ENCODE results near the gene KLF6. TPM values are rescaled to one million over a fixed set of nuclear protein-coding genes. Genes with fewer than 3 reads are reported as not detected.

Gene KLF6
- polyA plus RNA-seq, 1 donor from 2014 or later, result 10.4 TPM

DNA sequence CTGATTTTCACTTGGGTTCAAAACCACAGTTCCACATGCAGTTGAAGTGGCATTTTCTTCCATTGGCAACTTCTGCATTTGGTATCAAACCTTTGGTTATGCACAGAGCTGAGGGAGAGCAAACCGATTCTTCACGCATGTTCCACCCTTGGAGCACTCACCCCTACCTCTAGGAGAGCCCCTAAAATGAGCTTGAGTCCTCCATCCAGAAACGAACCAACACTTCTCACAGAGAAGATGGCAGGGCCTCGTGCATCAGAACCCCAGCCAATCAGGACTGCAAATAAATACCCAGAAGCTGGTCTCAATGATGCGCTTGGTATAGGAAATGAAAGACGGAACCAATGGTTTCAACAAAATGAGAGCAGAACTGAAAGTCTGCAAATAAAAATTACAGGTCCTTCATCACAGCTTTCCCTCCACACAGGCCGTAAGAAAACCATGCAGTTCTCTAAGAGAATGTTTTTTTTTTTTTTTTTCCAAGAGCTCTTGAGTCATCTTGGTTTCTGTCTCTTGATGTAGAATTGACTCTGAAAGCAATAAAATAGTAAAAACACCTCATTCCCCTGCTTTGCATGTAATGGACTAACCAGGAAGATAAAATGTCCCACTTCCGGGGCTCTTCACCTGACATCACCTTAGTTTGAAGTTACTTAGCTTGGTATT lies 23.9 kb downstream of the KLF6 start:
- H4K20me1 ChIP-seq (ENCODE audit: insufficient read depth), result no peaks in the 10 kb centered on the region
- H3K9me3 ChIP-seq (ENCODE audit: low read length), result no peaks in the 10 kb centered on the region
- H3K27me3 ChIP-seq (ENCODE audit: insufficient read depth, low read depth, low read length), result no peaks in the 10 kb centered on the region
- H3F3A ChIP-seq (ENCODE audit: insufficient read depth, low read length, poor library complexity, severe bottlenecking), result no peaks in the 10 kb centered on the region
- H3K36me3 ChIP-seq (ENCODE audit: insufficient read depth, low read length), result no peaks in the 10 kb centered on the region
- no peak overlapping the region for H3K4me2 ChIP-seq (ENCODE audit: low read length)
- H3K79me2 ChIP-seq (replicated peaks; ENCODE audit: insufficient read depth, low read length), result no peaks in the 10 kb centered on the region
- no peak overlapping the region for H3K27ac ChIP-seq (ENCODE audit: low read length)
- H2AFZ ChIP-seq (ENCODE audit: low read depth, low read length), result no peak overlapping the region
- no peak overlapping the region for H3K9ac ChIP-seq (ENCODE audit: low read length)
- H3K4me3 ChIP-seq (ENCODE audit: low read length), result no peak overlapping the region
- TF ChIP-seq TAF1 (IDR thresholded peaks at IDR 0.05; ENCODE audit: low read depth) (no peak), REST (IDR thresholded peaks at IDR 0.05; ENCODE audit: borderline replicate concordance) (no peak), CTCF (IDR thresholded peaks at IDR 0.05; ENCODE audit: poor library complexity, severe bottlenecking) (no peak), EZH2 (IDR thresholded peaks at IDR 0.05; ENCODE audit: borderline replicate concordance, insufficient read depth, low read length, poor library complexity, severe bottlenecking) (no peak), POLR2AphosphoS5 (IDR thresholded peaks at IDR 0.05) (no peak), MXI1 (conservative IDR thresholded peaks at IDR 0.05; ENCODE audit: poor library complexity, severe bottlenecking) (no peak), EP300 (conservative IDR thresholded peaks at IDR 0.05; ENCODE audit: poor library complexity, severe bottlenecking) (no peak), RAD21 (conservative IDR thresholded peaks at IDR 0.05) (no peak), SMC3 (conservative IDR thresholded peaks at IDR 0.05; ENCODE audit: poor library complexity) (no peak)
- no peaks in the 10 kb centered on the region for H3K9me2 ChIP-seq (ENCODE audit: insufficient read depth, low read length)

DNA sequence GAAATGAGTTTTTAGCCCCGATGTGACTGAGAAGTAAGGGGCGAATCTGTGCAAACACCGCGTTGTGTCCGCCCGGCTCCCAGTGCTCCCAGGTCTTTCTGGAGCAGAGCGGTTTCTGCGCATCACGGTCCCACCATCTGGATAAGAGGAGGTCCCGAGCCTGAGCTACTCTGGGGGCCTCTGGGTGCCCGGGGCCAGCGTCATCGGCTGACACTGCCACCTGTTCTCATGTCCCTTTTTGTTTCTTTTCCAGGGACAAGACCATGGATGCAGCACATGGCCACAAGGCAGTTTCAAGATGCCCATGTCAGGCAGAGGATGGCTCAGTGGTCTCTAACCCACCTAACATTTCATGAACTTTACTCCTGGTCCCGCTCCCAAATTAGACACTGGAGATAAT lies 24.9 kb downstream of the KLF6 start:
- Histone ChIP-seq H3K27ac (ENCODE audit: low read length) (no peak overlapping the region), H3K36me3 (ENCODE audit: insufficient read depth, low read length) (no peaks in the 10 kb centered on the region), H3K9me2 (ENCODE audit: insufficient read depth, low read length) (no peaks in the 10 kb centered on the region), H3K9ac (ENCODE audit: low read length) (no peak overlapping the region), H2AFZ (ENCODE audit: low read depth, low read length) (no peak overlapping the region), H3K79me2 (replicated peaks; ENCODE audit: insufficient read depth, low read length) (no peaks in the 10 kb centered on the region), H3K4me3 (ENCODE audit: low read length) (no peak overlapping the region), H3K9me3 (ENCODE audit: low read length) (no peaks in the 10 kb centered on the region), H3F3A (ENCODE audit: insufficient read depth, low read length, poor library complexity, severe bottlenecking) (no peaks in the 10 kb centered on the region), H3K4me2 (ENCODE audit: low read length) (no peak overlapping the region), H3K27me3 (ENCODE audit: insufficient read depth, low read depth, low read length) (no peaks in the 10 kb centered on the region), H4K20me1 (ENCODE audit: insufficient read depth) (no peaks in the 10 kb centered on the region)
- no peak for TF ChIP-seq RAD21 (conservative IDR thresholded peaks at IDR 0.05)
- no peak for TF ChIP-seq SMC3 (conservative IDR thresholded peaks at IDR 0.05; ENCODE audit: poor library complexity)
- TF ChIP-seq MXI1 (conservative IDR thresholded peaks at IDR 0.05; ENCODE audit: poor library complexity, severe bottlenecking), result no peak
- no peak for TF ChIP-seq REST (IDR thresholded peaks at IDR 0.05; ENCODE audit: borderline replicate concordance)
- no peak for TF ChIP-seq EP300 (conservative IDR thresholded peaks at IDR 0.05; ENCODE audit: poor library complexity, severe bottlenecking)
- TF ChIP-seq EZH2 (IDR thresholded peaks at IDR 0.05; ENCODE audit: borderline replicate concordance, insufficient read depth, low read length, poor library complexity, severe bottlenecking), result no peak
- no peak for TF ChIP-seq CTCF (IDR thresholded peaks at IDR 0.05; ENCODE audit: poor library complexity, severe bottlenecking)

Measured in neural cell (in vitro differentiated cells).